ENCODE results near the gene GSTA5. TPM values are rescaled to one million over a fixed set of nuclear protein-coding genes. Genes with fewer than 3 reads are reported as not detected.
"Not testable (repeated sequence)": the region's sequence is repeated elsewhere in the genome, so short reads cannot be mapped to it uniquely, and the experiment has no call there.

The GSTA5 gene
- total RNA-seq, 1 donor from 2014 or later = not detected

DNA sequence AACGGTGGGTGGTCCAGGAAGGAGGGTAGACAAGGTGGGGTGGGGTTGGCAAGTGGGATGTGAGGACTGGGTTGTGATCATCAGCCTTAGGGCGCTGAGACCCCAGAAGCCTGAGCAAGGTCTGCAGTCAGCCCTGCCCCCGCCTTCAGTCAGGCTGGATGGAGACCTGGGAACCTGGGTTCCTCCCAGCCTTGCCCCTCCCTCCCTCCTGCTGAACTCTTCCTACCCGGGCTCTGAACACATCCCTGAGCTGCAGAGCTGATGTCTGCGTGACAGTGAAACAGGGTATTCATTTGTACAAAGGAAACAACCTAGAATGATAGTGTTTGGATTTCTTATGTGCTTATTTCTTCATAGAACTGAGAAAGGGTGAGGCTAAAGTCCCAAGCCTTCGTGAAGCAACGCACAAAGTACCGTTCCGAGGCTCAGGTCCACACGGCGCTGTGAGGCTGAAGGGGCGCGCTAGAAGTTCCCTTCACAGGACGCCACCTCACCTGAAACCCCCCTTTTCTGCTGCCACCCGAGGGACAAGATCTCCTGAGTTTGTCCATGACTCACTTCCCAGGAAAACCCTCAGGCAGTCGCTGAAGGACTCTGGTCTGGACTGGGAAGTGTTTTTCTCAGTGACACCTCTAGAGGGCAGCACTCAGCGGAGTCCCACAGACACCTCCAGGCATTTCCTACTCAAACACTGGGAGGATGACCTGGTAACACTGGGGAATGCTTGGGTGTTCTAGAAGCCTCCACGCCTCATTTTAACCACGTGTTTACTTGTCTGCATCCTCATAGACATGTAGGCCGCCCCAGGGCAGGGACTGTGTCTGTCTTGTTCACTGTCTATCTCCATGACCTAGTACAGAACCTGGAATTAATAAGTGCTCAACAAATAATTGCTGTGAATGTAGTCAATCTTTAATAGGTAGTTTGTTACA lies 1.2 kb downstream of the GSTA5 start:
- Histone ChIP-seq H3K9me3 (no peaks in the 10 kb centered on the region), H3K4me1 (no peaks in the 10 kb centered on the region), H3K27ac (no peak overlapping the region), H3K36me3 (no peaks in the 10 kb centered on the region), H3K27me3 (no peaks in the 10 kb centered on the region), H3K4me3 (no peak overlapping the region)
- no peak for DNase-seq (ENCODE audit: low spot score in 2 of 2)
- TF ChIP-seq, protein P1, sequence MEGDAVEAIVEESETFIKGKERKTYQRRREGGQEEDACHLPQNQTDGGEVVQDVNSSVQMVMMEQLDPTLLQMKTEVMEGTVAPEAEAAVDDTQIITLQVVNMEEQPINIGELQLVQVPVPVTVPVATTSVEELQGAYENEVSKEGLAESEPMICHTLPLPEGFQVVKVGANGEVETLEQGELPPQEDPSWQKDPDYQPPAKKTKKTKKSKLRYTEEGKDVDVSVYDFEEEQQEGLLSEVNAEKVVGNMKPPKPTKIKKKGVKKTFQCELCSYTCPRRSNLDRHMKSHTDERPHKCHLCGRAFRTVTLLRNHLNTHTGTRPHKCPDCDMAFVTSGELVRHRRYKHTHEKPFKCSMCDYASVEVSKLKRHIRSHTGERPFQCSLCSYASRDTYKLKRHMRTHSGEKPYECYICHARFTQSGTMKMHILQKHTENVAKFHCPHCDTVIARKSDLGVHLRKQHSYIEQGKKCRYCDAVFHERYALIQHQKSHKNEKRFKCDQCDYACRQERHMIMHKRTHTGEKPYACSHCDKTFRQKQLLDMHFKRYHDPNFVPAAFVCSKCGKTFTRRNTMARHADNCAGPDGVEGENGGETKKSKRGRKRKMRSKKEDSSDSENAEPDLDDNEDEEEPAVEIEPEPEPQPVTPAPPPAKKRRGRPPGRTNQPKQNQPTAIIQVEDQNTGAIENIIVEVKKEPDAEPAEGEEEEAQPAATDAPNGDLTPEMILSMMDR (IDR thresholded peaks at IDR 0.05) = peak in 2 of 3 experiments; percentile 30 to 50
- intact Hi-C loops (cut with DNase I) = no loop called here

DNA sequence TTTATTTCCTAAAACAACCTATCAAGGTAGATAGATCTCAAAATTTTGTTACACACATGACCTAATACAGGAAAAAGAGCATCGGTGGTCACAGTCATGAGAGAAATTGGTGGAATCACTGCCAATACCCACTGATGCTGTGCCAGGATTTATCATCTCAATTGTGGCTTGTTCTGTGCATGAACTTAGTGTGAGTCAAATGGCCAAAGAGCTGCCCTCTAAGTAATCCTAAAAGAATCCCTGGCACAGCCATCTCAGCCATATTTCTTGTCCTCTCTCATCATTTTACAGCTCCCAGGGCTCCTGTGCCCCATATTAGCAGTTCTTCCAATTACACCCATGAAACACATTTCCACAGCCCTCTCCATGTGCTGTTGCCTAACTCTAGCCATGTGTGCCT lies 6.1 kb downstream of the GSTA5 start:
- H3K36me3 ChIP-seq = no peaks in the 10 kb centered on the region
- DNase-seq (ENCODE audit: low spot score in 2 of 2) = no peak
- no peak overlapping the region for H3K27ac ChIP-seq
- H3K4me1 ChIP-seq = no peaks in the 10 kb centered on the region
- TF ChIP-seq, protein P1 (IDR thresholded peaks at IDR 0.05) = no peak
- H3K9me3 ChIP-seq = no peaks in the 10 kb centered on the region
- H3K4me3 ChIP-seq = no peak overlapping the region
- no peaks in the 10 kb centered on the region for H3K27me3 ChIP-seq
- intact Hi-C loops (cut with DNase I) = no loop called here

DNA sequence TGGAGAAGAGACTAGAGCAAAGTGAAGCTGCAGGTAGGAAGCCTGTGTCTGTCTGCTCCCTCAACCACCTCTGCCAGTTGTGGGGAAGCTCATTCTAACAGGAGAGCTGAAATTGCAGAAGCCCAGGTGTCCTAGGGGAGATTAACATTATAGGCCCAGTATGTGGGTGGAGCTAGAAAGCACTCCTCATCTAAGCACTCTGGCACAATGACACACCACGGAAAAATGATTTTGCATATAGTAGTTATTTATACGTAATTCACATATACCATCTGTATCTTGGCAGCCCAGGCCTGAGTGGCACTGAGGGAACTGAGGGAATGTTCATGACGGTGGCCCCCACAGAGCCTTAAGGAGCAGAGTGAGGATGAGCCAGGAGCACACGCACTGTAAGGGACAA lies 9.7 kb downstream of the GSTA5 start:
- H3K4me1 ChIP-seq; H3K9me3 ChIP-seq; intact Hi-C loops (cut with DNase I); DNase-seq (ENCODE audit: low spot score in 2 of 2); H3K27me3 ChIP-seq; H3K4me3 ChIP-seq; H3K27ac ChIP-seq; H3K36me3 ChIP-seq: not testable (repeated sequence)

DNA sequence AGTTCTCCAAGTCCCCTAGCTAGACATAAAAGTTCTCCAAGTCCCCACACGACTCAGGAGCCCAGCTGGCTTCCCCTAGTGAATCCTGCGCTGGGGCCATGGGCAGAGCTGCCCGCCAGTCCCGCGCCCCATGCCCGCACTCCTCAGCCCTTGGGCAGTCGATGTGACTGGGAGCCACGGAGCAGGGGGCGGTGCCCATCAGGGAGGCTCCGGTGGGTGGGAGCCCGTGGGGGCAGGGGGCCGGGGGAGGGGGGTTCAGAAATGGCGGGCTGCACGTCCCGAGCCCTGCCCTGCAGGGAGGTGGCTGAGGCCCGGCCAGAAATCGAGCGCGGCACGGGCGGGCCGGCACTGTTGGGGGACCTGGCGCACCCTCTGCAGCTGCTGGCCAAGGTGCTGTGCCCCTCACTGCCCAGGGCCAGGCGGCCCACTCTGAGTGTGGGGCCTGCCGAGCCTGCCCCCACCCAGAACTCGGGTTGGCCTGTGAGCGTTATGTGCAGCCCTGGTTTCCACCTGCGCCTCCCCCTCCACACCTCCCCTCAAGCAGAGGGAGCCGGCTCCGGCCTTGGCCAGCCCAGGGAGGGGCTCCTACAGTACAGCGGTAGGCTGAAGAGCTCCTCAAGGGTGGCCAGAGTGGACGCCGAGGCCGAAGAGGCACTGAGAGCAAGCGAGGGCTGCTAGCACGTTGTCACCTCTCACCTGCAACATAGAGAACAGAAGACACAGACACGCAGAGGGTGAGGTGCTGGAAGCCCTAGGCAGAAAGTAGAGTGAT lies 11.4 kb downstream of the GSTA5 start:
- H3K4me3 ChIP-seq = no peak overlapping the region
- no peak for DNase-seq (ENCODE audit: low spot score in 2 of 2)
- intact Hi-C loops (cut with DNase I) = no loop called here

DNA sequence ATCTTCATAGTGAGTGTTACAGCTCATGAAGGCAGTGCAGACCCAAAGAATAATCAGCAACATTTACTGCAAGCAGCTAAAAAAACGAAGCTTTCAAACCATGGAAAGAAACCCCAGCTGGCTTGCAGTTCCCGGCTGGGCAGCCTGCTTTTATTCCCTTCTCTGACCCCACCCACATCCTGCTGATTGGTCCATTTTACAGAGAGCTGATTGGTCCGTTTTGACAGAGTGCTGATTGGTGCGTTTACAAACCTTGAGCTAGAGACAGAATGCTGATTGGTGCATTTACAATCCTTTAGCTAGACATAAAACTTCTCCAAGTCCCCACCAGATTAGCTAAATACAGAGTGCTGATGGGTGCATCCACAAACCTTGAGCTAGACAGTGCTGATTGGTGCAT lies 12.0 kb downstream of the GSTA5 start:
- H3K9me3 ChIP-seq; H3K36me3 ChIP-seq; H3K4me3 ChIP-seq; H3K27me3 ChIP-seq; intact Hi-C loops (cut with DNase I); DNase-seq (ENCODE audit: low spot score in 2 of 2); H3K4me1 ChIP-seq; H3K27ac ChIP-seq: not testable (repeated sequence)

More for the DNA sequence above, 11.4 kb downstream of the GSTA5 start:
- H3K27ac ChIP-seq = no peak overlapping the region
- H3K27me3 ChIP-seq = no peaks in the 10 kb centered on the region
- no peaks in the 10 kb centered on the region for H3K9me3 ChIP-seq
- no peaks in the 10 kb centered on the region for H3K36me3 ChIP-seq
- TF ChIP-seq, protein P1 (IDR thresholded peaks at IDR 0.05) = no peak
- no peaks in the 10 kb centered on the region for H3K4me1 ChIP-seq

DNA sequence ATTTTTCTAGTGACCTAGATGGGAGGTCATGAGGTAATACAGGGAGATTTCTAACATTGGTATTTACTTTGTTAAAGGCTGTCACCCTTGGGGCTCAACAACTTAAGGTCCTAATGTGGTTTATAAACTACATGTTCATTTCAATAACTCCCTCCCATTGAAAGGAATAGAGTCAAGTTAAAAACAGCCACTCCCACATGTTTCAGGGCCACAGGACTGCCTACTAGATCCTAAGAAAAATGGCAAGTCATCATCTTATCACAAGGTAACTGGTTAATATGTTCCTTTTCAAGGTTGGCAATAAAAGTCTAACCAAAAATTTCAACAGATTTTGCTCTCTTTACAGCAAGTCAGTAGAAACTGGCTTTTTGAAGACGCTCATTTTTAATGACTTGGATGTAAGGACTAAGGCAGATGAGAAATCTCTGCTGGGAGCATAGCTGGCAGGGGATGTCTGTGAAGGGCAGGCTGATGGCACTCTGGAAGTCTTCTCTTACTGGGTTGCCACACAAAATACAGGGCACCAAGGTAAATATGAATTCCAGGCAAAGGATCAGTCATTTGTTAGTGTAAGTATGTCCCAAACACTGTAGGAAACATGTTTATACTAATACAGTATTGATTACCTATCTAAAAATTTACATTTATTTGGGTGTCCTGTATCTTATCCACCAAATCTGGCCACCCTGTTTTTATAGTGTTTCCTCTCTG lies 13.4 kb downstream of the GSTA5 start:
- intact Hi-C loops (cut with DNase I) = loop anchor here (2.0 kb wide), 1 partner anchor 40 kb away; no protein-coding TSS in a partner anchor
- H3K4me3 ChIP-seq = not testable (repeated sequence)

More for the DNA sequence above, 13.4 kb downstream of the GSTA5 start:
- H3K36me3 ChIP-seq; H3K27ac ChIP-seq; DNase-seq (ENCODE audit: low spot score in 2 of 2); H3K4me1 ChIP-seq; H3K27me3 ChIP-seq; H3K9me3 ChIP-seq: not testable (repeated sequence)
